ENCODE measurements around the gene CLCN4.

CLCN4 gene

GRCh38 chrX:10245886-10246285, 89.1 kb downstream of the CLCN4 start:
- no peak for DNase-seq (ENCODE audit: extremely low read depth, low read depth)
- no peak for TF ChIP-seq CTCF (IDR thresholded peaks at IDR 0.05; ENCODE audit: low read depth, low read length, missing control alignments)
- H3K4me3 ChIP-seq (replicated peaks; ENCODE audit: low read depth, low read length): no peak overlapping the region

GRCh38 chrX:10246297-10246696, 89.5 kb downstream of the CLCN4 start:
- TF ChIP-seq CTCF (IDR thresholded peaks at IDR 0.05; ENCODE audit: low read depth, low read length, missing control alignments): no peak
- DNase-seq (ENCODE audit: extremely low read depth, low read depth): no peak
- no peak overlapping the region for H3K4me3 ChIP-seq (replicated peaks; ENCODE audit: low read depth, low read length)

GRCh38 chrX:10246846-10247245, 90.1 kb downstream of the CLCN4 start:
- no peak for TF ChIP-seq CTCF (IDR thresholded peaks at IDR 0.05; ENCODE audit: low read depth, low read length, missing control alignments)
- H3K4me3 ChIP-seq (replicated peaks; ENCODE audit: low read depth, low read length): no peak overlapping the region
- no peak for DNase-seq (ENCODE audit: extremely low read depth, low read depth)

GRCh38 chrX:10254739-10255138, 98.0 kb downstream of the CLCN4 start:
- no peak for TF ChIP-seq CTCF (IDR thresholded peaks at IDR 0.05; ENCODE audit: low read depth, low read length, missing control alignments)

GRCh38 chrX:10259716-10260115, 102.9 kb downstream of the CLCN4 start:
- H3K4me3 ChIP-seq (replicated peaks; ENCODE audit: low read depth, low read length): no peak overlapping the region
- TF ChIP-seq CTCF (IDR thresholded peaks at IDR 0.05; ENCODE audit: low read depth, low read length, missing control alignments): no peak
- DNase-seq (ENCODE audit: extremely low read depth, low read depth): no peak

More at GRCh38 chrX:10254739-10255138, 98.0 kb downstream of the CLCN4 start:
- H3K4me3 ChIP-seq (replicated peaks; ENCODE audit: low read depth, low read length): no peak overlapping the region
- DNase-seq (ENCODE audit: extremely low read depth, low read depth): no peak

- no peak overlapping the region for H3K4me3 ChIP-seq (replicated peaks; ENCODE audit: low read depth, low read length)
- DNase-seq (ENCODE audit: extremely low read depth, low read depth): no peak
- no peak for TF ChIP-seq CTCF (IDR thresholded peaks at IDR 0.05; ENCODE audit: low read depth, low read length, missing control alignments)
Observed at GRCh38 chrX:10265775-10266174, 109.0 kb downstream of the CLCN4 start.

GRCh38 chrX:10278716-10279115, 121.9 kb downstream of the CLCN4 start:
- DNase-seq (ENCODE audit: extremely low read depth, low read depth): no peak
- H3K4me3 ChIP-seq (replicated peaks; ENCODE audit: low read depth, low read length): no peak overlapping the region
- no peak for TF ChIP-seq CTCF (IDR thresholded peaks at IDR 0.05; ENCODE audit: low read depth, low read length, missing control alignments)

Measured in HFF-Myc (cell line).